ENCODE measurements around the gene ZNHIT1.

Gene ZNHIT1

GRCh38 chr7:101217388-101218235 is at the start of gene ZNHIT1, which contains the start of gene PLOD3:
TSS of gene ZNHIT1 (plus strand) at chr7:101218165. CDS start at chr7:101218196, 31 bp downstream.
TSS of gene PLOD3 (minus strand) at chr7:101217581. CDS start at chr7:101217274, 307 bp downstream.
- DNase-seq (ENCODE audit: low read depth, low spot score): peak; percentile 89

- DNase-seq (ENCODE audit: low read depth, low spot score): no peak
Observed at GRCh38 chr7:101168412-101169049, 49.4 kb upstream of the ZNHIT1 start.

- DNase-seq (ENCODE audit: low read depth, low spot score): no peak
Observed at GRCh38 chr7:101169110-101169837, 48.7 kb upstream of the ZNHIT1 start.

- no peak for DNase-seq (ENCODE audit: low read depth, low spot score)
Observed at GRCh38 chr7:101169838-101170551, 48.0 kb upstream of the ZNHIT1 start.

GRCh38 chr7:101170617-101171441 is 47.1 kb upstream of the ZNHIT1 start:
- DNase-seq (ENCODE audit: low read depth, low spot score): no peak

- DNase-seq (ENCODE audit: low read depth, low spot score): no peak
Observed at GRCh38 chr7:101171442-101171837, 46.5 kb upstream of the ZNHIT1 start.

GRCh38 chr7:101172005-101172853 is 45.7 kb upstream of the ZNHIT1 start:
- DNase-seq (ENCODE audit: low read depth, low spot score): no peak

- DNase-seq (ENCODE audit: low read depth, low spot score): no peak
Observed at GRCh38 chr7:101172854-101173751, 44.9 kb upstream of the ZNHIT1 start.

GRCh38 chr7:101173752-101174244 is 44.2 kb upstream of the ZNHIT1 start:
- DNase-seq (ENCODE audit: low read depth, low spot score): no peak

GRCh38 chr7:101174322-101174854 is 43.6 kb upstream of the ZNHIT1 start:
- DNase-seq (ENCODE audit: low read depth, low spot score): no peak

GRCh38 chr7:101175664-101176063 is 42.3 kb upstream of the ZNHIT1 start:
- no peak for DNase-seq (ENCODE audit: low read depth, low spot score)

GRCh38 chr7:101177644-101178043 is 40.3 kb upstream of the ZNHIT1 start:
- DNase-seq (ENCODE audit: low read depth, low spot score): no peak

- DNase-seq (ENCODE audit: low read depth, low spot score): no peak
Observed at GRCh38 chr7:101179117-101179516, 38.8 kb upstream of the ZNHIT1 start.

GRCh38 chr7:101179713-101180112 is 38.3 kb upstream of the ZNHIT1 start:
- no peak for DNase-seq (ENCODE audit: low read depth, low spot score)

- no peak for DNase-seq (ENCODE audit: low read depth, low spot score)
Observed at GRCh38 chr7:101180130-101180755, 37.7 kb upstream of the ZNHIT1 start, which contains the start of gene NAT16. TSS of gene NAT16 (minus strand) at chr7:101180293. CDS start at chr7:101174807, 5,486 bp downstream.

- no peak for DNase-seq (ENCODE audit: low read depth, low spot score)
Observed at GRCh38 chr7:101185258-101185839, 32.6 kb upstream of the ZNHIT1 start.

- no peak for DNase-seq (ENCODE audit: low read depth, low spot score)
Observed at GRCh38 chr7:101186194-101186593, 31.8 kb upstream of the ZNHIT1 start.

All from iPS DF 19.7 (cell line).